GM23248 (cell line): ENCODE data around the gene TNNT1. TPM values are rescaled to one million over a fixed set of nuclear protein-coding genes. Genes with fewer than 3 reads are reported as not detected.
"Not testable (repeated sequence)": the region's sequence is repeated elsewhere in the genome, so short reads cannot be mapped to it uniquely, and the experiment has no call there.

Experiments used
- DNase-seq: peaks from one replicate; pipeline ENCODE4 v3.0.0-alpha.2; 2015
- H2AFZ ChIP-seq: fragments of 200-600 bp; sonication (generic); 2 replicates; pipeline ENCODE4 v1.6.1; 2016; ENCODE audit warnings: antibody characterized with exemption
- H3F3A ChIP-seq: fragments of 200-600 bp; sonication (generic); 2 replicates; pipeline ENCODE4 v1.6.1; 2016; ENCODE audit warnings: mild to moderate bottlenecking, antibody characterized with exemption, mixed run types; ENCODE audit not compliant: insufficient read depth
- H3K27ac ChIP-seq: fragments of 200-600 bp; sonication (generic); 2 replicates; pipeline ENCODE4 v1.5.1; 2016; ENCODE audit warnings: mild to moderate bottlenecking
- H3K27me3 ChIP-seq: fragments of 200-600 bp; sonication (generic); replicated peaks from 2 replicates; pipeline ENCODE4 v1.6.1; 2016; ENCODE audit warnings: mild to moderate bottlenecking; ENCODE audit not compliant: insufficient read depth
- H3K36me3 ChIP-seq: fragments of 200-600 bp; sonication (generic); 2 replicates; pipeline ENCODE4 v1.6.1; 2016; ENCODE audit warnings: low read depth, mild to moderate bottlenecking
- H3K4me1 ChIP-seq: fragments of 200-600 bp; sonication (generic); 2 replicates; pipeline ENCODE4 v1.6.1; 2016; ENCODE audit warnings: mild to moderate bottlenecking; ENCODE audit not compliant: insufficient read depth
- H3K4me2 ChIP-seq: fragments of 200-600 bp; sonication (generic); one replicate; pipeline ENCODE4 v1.6.1; 2016; ENCODE audit warnings: mild to moderate bottlenecking; ENCODE audit not compliant: unreplicated experiment
- H3K4me3 ChIP-seq: fragments of 200-600 bp; sonication (generic); 2 replicates; pipeline ENCODE4 v1.5.1; 2016; ENCODE audit warnings: mild to moderate bottlenecking
- H3K79me2 ChIP-seq: fragments of 200-600 bp; sonication (generic); 2 replicates; pipeline ENCODE4 v1.6.1; 2016; ENCODE audit warnings: mild to moderate bottlenecking; ENCODE audit not compliant: insufficient read depth
- H3K9ac ChIP-seq: fragments of 200-600 bp; sonication (generic); 2 replicates; pipeline ENCODE4 v1.6.1; 2016; ENCODE audit warnings: mild to moderate bottlenecking
- H3K9me2 ChIP-seq: fragments of 200-600 bp; sonication (generic); 2 replicates; pipeline ENCODE4 v1.6.1; 2016; ENCODE audit warnings: mixed run types, mild to moderate bottlenecking, moderate library complexity; ENCODE audit not compliant: insufficient read depth
- H3K9me3 ChIP-seq: fragments of 200-600 bp; sonication (generic); one replicate; pipeline ENCODE4 v1.6.1; 2017; ENCODE audit warnings: low read depth
- H4K20me1 ChIP-seq: fragments of 200-600 bp; sonication (generic); 2 replicates; pipeline ENCODE4 v1.6.0; 2016; ENCODE audit not compliant: insufficient read depth
- EZH2 ChIP-seq: fragments of 200-600 bp; sonication (generic); IDR thresholded peaks from 2 replicates; pipeline ENCODE4 v1.6.1; 2018; ENCODE audit warnings: antibody characterized with exemption, mild to moderate bottlenecking; ENCODE audit not compliant: insufficient read depth, poor library complexity, severe bottlenecking
- EZH2phosphoT487 ChIP-seq: fragments of 200-600 bp; sonication (generic); IDR thresholded peaks from 2 replicates; pipeline ENCODE4 v1.6.1; 2018; ENCODE audit warnings: antibody characterized with exemption, moderate library complexity, mild to moderate bottlenecking, low read depth; ENCODE audit not compliant: insufficient read depth
- WGBS, 2 experiments: methylation state at CpG; one replicate each; pipeline ENCODE4 v1.1.6; 2015 to 2017; ENCODE audit warnings: low lambda C conversion rate in 2 of 2, low coverage in 1 of 2; ENCODE audit errors: missing lambda C conversion rate in 2 of 2; 5-methylcytosine and 5-hydroxymethylcytosine counted together
- in situ Hi-C: fragments of 300-500 bp; cut with MboI; formaldehyde crosslinking; loops from 2 replicates; pipeline ENCODE4 v1.15.0; 2020
- polyA plus RNA-seq: library from polyadenylated mRNA; unstranded; fragments of >200 nt; fragmentation: Nextera tagmentation; extraction: Ambion mirVana; gene quantifications from 2 replicates; pipeline ENCODE4 v1.2.1, GENCODE V29; 2016
- total RNA-seq: library from RNA; depleted of rRNA; stranded (reverse); fragments of >200 nt; shearing (Covaris generic); gene quantifications from 2 replicates; pipeline ENCODE4 v1.2.3, GENCODE V29; 2014

The TNNT1 gene
- total and polyA plus RNA-seq, 2 experiments from 2014 or later: 0.76 to 1.8 TPM

GRCh38 chr19:55112246-55112776, 36.7 kb downstream of the TNNT1 start:
- Histone ChIP-seq H4K20me1 (0 out of 2 replicates have a peak, but pooled peaks cover 3% of the 10 kb centered on the region), H3K79me2 (peaks cover 95% of the 10 kb centered on the region), H3K4me1 (peaks cover 22% of the 10 kb centered on the region), H3K9ac (peak overlapping the region; percentile 90; the same call in 1 of the 2 replicates), H3K27ac (0 out of 2 replicates have a peak overlapping the region, but pooled peaks have one; percentile 75), H2AFZ (no peak overlapping the region), H3K27me3 (no peaks in the 10 kb centered on the region), H3K4me2 (no peak overlapping the region), H3K4me3 (no peak overlapping the region), H3F3A (no peaks in the 10 kb centered on the region; the same call in 1 of the 2 replicates), H3K9me3 (no peaks in the 10 kb centered on the region), H3K36me3 (no peaks in the 10 kb centered on the region), H3K9me2 (no peaks in the 10 kb centered on the region)
- no peak for DNase-seq
- in situ Hi-C loops: no loop called here
- TF ChIP-seq EZH2 (no peak), EZH2phosphoT487 (no peak)
- 91 to 94% methylated on average over 24 to 25 of the region's 25 CpGs for WGBS, 2 experiments

- H3K27ac ChIP-seq: 0 out of 2 replicates have a peak overlapping the region, but pooled peaks have one; percentile 12
- 0 out of 2 replicates have a peak, but pooled peaks cover 3% of the 10 kb centered on the region for H4K20me1 ChIP-seq
- H3K4me2 ChIP-seq: no peak overlapping the region
- H3K79me2 ChIP-seq: peaks cover 98% of the 10 kb centered on the region
- H2AFZ ChIP-seq: no peak overlapping the region
- no peaks in the 10 kb centered on the region for H3K9me2 ChIP-seq
- in situ Hi-C loops: no loop called here
- no peaks in the 10 kb centered on the region for H3K9me3 ChIP-seq
- no peak for DNase-seq
- 52 to 53% methylated on average over 20 to 21 of the region's 21 CpGs for WGBS, 2 experiments
- no peaks in the 10 kb centered on the region for H3K27me3 ChIP-seq
- TF ChIP-seq EZH2 (no peak), EZH2phosphoT487 (no peak)
- peaks cover 22% of the 10 kb centered on the region for H3K4me1 ChIP-seq
- no peaks in the 10 kb centered on the region for H3K36me3 ChIP-seq
- H3K9ac ChIP-seq: no peak overlapping the region
- no peaks in the 10 kb centered on the region for H3F3A ChIP-seq
- no peak overlapping the region for H3K4me3 ChIP-seq
These were observed 37.7 kb downstream of the TNNT1 start for GRCh38 chr19:55111238-55111831.

GRCh38 chr19:55109527-55110291, 39.3 kb downstream of the TNNT1 start:
- peaks cover 98% of the 10 kb centered on the region for H3K79me2 ChIP-seq
- H3K36me3 ChIP-seq: no peaks in the 10 kb centered on the region
- no peak overlapping the region for H3K4me2 ChIP-seq
- 0 out of 2 replicates have a peak, but pooled peaks cover 8% of the 10 kb centered on the region for H4K20me1 ChIP-seq
- TF ChIP-seq EZH2phosphoT487: no peak
- no peak for TF ChIP-seq EZH2
- no peaks in the 10 kb centered on the region for H3K9me3 ChIP-seq
- H3K27me3 ChIP-seq: no peaks in the 10 kb centered on the region
- H3F3A ChIP-seq: no peaks in the 10 kb centered on the region
- H2AFZ ChIP-seq: no peak overlapping the region
- H3K27ac ChIP-seq: no peak overlapping the region
- H3K9ac ChIP-seq: no peak overlapping the region
- in situ Hi-C loops: no loop called here
- no peak for DNase-seq
- H3K9me2 ChIP-seq: no peaks in the 10 kb centered on the region
- H3K4me1 ChIP-seq: 0 out of 2 replicates have a peak, but pooled peaks cover 11% of the 10 kb centered on the region
- 78 to 79% methylated on average over 20 of the region's 20 CpGs for WGBS, 2 experiments
- H3K4me3 ChIP-seq: no peak overlapping the region

GRCh38 chr19:55107252-55107651, 41.8 kb downstream of the TNNT1 start:
- H3K9me3 ChIP-seq, H3K9ac ChIP-seq, H3K9me2 ChIP-seq, H2AFZ ChIP-seq, H3K27me3 ChIP-seq, H3K4me1 ChIP-seq, in situ Hi-C loops, H4K20me1 ChIP-seq, H3F3A ChIP-seq, DNase-seq, H3K4me3 ChIP-seq, H3K4me2 ChIP-seq, H3K27ac ChIP-seq: not testable (repeated sequence)
- Histone ChIP-seq H3K79me2 (peaks cover 96% of the 10 kb centered on the region), H3K36me3 (peaks cover 12% of the 10 kb centered on the region)
- 97 to 100% methylated on average over 3 of the region's 3 CpGs for WGBS, 2 experiments
